ENCODE results near the gene P2RY13.

GRCh38 chr3:151307131-151307530, 22.2 kb downstream of the P2RY13 start:
- TF ChIP-seq CTCF (IDR thresholded peaks at IDR 0.05) (no peak), POLR2A (IDR thresholded peaks at IDR 0.05) (no peak)
